GM21423 (cell line): ENCODE measurements around the gene SEC23IP.

Experiments
- ATAC-seq: cut with Tn5 transposase; IDR thresholded peaks from one replicate; pipeline ENCODE4 v1.9.1; 2021; ENCODE audit warnings: mild to moderate bottlenecking, moderate library complexity; ENCODE audit not compliant: unreplicated experiment

The SEC23IP gene

DNA sequence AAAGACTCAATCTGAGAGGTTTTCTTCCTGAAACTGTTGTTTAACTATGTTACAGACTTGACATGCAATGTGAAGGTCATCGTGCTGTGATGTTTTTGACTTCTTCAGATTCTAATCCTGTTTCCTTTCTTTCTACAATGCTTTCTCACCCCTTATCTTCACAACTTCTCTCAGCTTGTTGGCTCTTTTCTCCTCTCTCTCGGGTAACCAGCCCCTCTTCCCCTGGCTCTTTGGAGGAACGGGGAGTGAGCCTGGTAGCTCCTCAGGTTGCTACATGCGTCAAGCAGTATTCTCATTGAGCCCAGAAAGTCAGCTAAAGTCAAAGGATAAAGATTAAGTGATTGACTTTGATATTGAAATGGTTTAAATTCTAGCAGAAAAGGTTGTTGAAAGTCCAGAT is 40.1 kb downstream of the SEC23IP start:
- no peak for ATAC-seq

DNA sequence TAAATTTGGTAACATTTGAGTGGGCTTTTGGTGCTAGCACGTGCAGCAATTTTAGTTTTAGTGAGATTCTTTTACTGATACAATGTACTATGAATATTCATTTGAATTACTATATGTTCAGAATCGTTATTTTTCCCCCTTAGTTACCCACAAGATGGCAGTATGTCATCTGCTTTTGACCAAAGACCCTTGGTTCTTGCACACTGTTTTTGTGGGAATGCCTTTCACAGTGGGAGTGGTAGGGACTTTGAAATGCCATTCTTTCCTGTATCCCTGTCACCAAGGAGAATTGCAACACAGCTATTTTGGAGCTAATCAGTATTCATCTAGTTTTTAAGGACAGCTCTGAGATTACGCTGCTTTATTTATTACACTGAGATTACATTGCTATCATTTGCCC is 40.6 kb downstream of the SEC23IP start:
- ATAC-seq = no peak

DNA sequence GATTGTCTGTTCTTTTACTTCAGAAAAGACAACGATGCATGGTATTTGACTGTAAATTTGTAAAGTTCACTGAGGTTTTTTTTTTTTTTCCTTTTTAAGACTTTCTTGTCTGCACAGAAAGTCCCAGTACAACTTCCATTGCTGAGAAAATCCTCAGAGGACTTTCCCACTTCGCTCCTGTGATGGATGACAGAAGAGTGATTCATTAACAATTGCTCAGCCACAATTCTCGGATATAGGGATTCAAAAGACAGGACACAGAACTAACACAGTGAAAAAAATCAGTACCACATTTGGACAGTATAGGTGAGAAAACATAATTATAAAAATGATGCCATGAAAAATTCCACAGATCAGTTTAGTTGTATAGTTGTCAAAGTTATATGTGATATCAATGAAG is 48.0 kb downstream of the SEC23IP start:
- ATAC-seq = no peak

DNA sequence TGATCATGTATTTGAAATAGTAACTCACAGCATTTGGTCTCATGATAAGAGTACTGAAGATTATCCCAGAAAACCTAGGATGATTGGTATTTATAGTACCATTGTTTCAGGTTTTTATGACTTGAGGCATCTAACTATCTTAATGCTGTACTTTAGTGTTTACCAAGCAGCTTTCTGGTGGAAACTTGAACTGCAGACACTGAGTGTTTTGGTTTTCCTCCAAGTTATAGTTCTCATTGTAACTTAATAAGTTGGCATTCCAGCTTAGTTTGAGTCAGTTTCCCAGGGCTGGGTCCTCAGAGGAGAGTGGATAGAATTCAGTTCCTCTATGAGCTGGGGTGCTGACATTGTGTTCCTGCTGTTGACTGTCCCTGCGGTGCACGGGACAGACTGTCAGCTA is 50.4 kb downstream of the SEC23IP start:
- no peak for ATAC-seq

- no peak for ATAC-seq
Measured at GRCh38 chr10:119945805-119946204, 53.3 kb downstream of the SEC23IP start.

DNA sequence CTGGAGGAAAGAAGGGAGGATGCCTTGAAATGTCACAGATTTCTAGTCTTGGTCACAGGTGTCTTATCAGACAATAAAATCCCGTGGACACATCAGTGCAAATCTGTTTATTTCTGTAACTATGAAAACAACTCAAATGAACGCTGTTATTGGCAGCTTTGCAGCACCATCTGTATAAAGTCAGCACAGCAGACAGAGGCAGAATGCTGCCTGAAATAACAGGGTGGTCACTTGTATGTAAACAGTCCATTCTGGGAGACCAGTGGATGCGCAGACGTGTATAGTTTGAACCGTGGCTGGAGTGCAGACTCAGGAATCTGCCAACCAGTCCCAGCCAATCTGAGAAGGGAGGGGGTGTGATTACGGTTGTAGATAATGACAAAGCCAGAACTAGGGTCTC is 54.8 kb downstream of the SEC23IP start:
- no peak for ATAC-seq

- no peak for ATAC-seq
Measured at GRCh38 chr10:119957451-119957850, 64.9 kb downstream of the SEC23IP start.

DNA sequence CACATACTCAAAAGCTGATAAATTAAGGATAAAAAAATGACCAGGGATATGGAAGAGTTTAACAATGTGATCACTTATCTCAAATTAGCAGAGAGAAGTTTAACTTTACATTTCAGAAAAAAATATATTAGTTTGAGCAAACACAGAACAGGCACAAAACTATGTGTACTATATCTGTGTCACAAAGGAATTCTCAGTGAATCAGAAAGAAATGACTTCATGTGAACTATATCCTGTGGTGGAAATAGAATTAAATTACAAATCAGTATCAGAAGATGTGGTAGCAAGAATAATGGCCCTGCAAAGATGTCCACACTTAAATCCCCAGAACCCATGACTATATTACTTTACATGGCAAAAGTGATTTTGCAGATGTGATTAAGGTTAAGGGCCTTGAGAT is 70.3 kb downstream of the SEC23IP start:
- ATAC-seq = no peak

- no peak for ATAC-seq
Measured at GRCh38 chr10:119967066-119967465, 74.5 kb downstream of the SEC23IP start.

DNA sequence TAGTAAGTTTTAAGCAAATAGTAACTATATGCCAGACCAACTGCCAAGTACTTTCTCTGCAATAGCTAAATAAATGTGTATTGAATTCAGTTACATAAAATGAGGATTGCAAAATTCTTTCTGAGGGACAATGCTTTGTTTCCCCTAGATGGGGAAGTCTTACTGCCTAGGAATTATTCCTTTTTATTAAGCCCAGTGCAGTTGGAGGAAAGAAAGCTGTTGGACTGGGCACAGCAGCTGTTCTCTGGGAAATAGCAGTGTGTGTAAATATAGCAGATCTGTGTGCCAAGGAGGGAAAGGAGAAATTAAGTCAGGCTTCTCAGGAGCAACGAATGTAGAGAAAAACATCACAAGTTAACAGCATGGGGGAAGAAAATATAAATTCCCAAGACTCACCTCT is 77.1 kb downstream of the SEC23IP start:
- ATAC-seq = no peak

GRCh38 chr10:119970107-119970506 is 77.6 kb downstream of the SEC23IP start:
- ATAC-seq = no peak

DNA sequence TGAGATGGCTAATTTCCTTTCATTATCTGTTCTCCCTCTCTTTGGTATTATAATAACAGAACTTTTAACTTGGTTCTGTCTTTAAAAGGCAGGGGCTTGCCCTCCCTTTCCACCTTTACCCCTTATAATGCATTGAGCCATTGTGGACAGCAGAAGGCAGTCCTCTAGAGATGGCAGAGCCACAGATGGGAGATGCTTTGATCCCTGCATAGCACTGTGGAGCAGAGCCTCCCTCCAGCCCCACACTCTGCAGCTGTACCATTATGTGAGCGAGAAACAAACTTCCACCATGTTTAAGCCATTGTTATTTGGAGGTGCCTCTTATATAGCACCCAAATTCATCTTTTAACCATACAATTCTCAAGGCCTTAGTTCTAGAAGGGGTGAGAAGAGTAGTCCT is 78.4 kb downstream of the SEC23IP start:
- ATAC-seq = no peak

GRCh38 chr10:119973281-119973680 is 80.8 kb downstream of the SEC23IP start:
- no peak for ATAC-seq

GRCh38 chr10:119976421-119976820 is 83.9 kb downstream of the SEC23IP start:
- ATAC-seq = no peak

- ATAC-seq = no peak
Measured at GRCh38 chr10:119980956-119981750, 88.6 kb downstream of the SEC23IP start.

GRCh38 chr10:119981826-119982225 is 89.3 kb downstream of the SEC23IP start:
- no peak for ATAC-seq

DNA sequence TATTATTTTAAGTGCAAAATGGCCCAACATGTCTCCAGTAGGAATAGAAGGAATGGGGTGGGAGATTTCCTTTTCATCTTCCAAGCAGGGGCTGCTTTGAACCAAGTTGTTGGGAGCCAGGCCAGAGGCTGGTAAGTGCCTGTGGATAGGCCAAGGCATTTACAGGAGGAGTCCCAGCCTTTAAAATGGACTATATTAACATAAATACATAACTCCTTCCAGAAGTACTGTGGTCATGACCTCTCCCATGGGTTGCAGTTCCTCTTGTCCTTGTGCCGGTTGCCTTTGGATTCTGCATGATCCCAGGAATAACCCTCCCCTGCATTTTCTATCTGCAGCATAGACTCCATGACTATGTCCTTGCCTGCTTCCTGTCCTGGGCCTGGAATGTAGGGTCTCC is 95.8 kb downstream of the SEC23IP start:
- no peak for ATAC-seq

DNA sequence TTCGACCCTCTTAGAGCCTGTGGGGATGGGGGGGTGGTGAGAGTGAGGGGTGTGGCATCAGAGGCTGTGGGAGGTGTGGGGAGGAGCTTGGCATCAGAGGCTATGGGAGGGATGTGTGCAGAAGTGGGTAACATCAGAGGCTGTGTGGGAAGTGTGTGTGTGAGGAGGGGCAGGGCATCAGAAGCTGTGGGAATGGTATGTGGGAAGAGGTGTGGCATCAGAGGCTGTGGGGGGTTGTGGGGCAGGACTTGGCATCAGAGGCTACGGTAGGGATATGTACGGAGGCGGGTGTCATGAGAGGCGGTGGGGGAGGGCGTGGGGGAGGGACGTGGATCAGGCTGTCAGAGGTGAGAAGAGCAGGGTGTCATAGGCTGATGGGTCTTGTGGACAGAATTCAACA is 97.4 kb downstream of the SEC23IP start:
- ATAC-seq = no peak

GRCh38 chr10:119991066-119991465 is 98.5 kb downstream of the SEC23IP start:
- no peak for ATAC-seq

- no peak for ATAC-seq
Measured at GRCh38 chr10:119991816-119992215, 99.3 kb downstream of the SEC23IP start.
